ENCODE measurements around the gene MST1R.
A peak's percentile ranks its signal among the peaks of the same experiment; 100 is the strongest.
"Not testable (repeated sequence)": the region's sequence is repeated elsewhere in the genome, so short reads cannot be mapped to it uniquely, and the experiment has no call there.

The MST1R gene

GRCh38 chr3:49908373-49909199 is 4.9 kb upstream of the MST1R start:
- H3K27ac ChIP-seq, result no peak overlapping the region
- TF ChIP-seq CTCF (IDR thresholded peaks at IDR 0.05; ENCODE audit: low read depth, low read length), result no peak
- H3K36me3 ChIP-seq, result peaks cover 8% of the 10 kb centered on the region
- H3K27me3 ChIP-seq (ENCODE audit: insufficient read depth, low read depth, severe bottlenecking), result no peaks in the 10 kb centered on the region
- H3K9me3 ChIP-seq (ENCODE audit: severe bottlenecking), result no peaks in the 10 kb centered on the region
- no peak for DNase-seq
- no peak overlapping the region for H3K4me3 ChIP-seq (ENCODE audit: low read depth, low read length)

GRCh38 chr3:49906073-49906743 is 2.5 kb upstream of the MST1R start:
- Histone ChIP-seq H3K36me3 (no peaks in the 10 kb centered on the region; the same call in none of the 2 replicates), H3K27ac (peak overlapping the region; percentile 67), H3K4me3 (ENCODE audit: low read depth, low read length) (no peak overlapping the region), H3K27me3 (ENCODE audit: insufficient read depth, low read depth, severe bottlenecking) (no peaks in the 10 kb centered on the region), H3K9me3 (ENCODE audit: severe bottlenecking) (no peaks in the 10 kb centered on the region)
- DNase-seq, result peak; percentile 82
- TF ChIP-seq CTCF (IDR thresholded peaks at IDR 0.05; ENCODE audit: low read depth, low read length), result peak; percentile 88

GRCh38 chr3:49904448-49904847 is 775 bp upstream of the MST1R start:
- not testable (repeated sequence) for H3K27ac ChIP-seq

GRCh38 chr3:49902511-49903345 is 945 bp downstream of the MST1R start:
- Histone ChIP-seq H3K36me3 (no peaks in the 10 kb centered on the region), H3K27ac (no peak overlapping the region), H3K4me3 (ENCODE audit: low read depth, low read length) (no peak overlapping the region), H3K27me3 (ENCODE audit: insufficient read depth, low read depth, severe bottlenecking) (no peaks in the 10 kb centered on the region), H3K9me3 (ENCODE audit: severe bottlenecking) (no peaks in the 10 kb centered on the region)
- no peak for TF ChIP-seq CTCF (IDR thresholded peaks at IDR 0.05; ENCODE audit: low read depth, low read length)
- DNase-seq, result no peak

More at GRCh38 chr3:49904448-49904847, 775 bp upstream of the MST1R start:
- not testable (repeated sequence) for H3K4me3 ChIP-seq (ENCODE audit: low read depth, low read length); H3K27me3 ChIP-seq (ENCODE audit: insufficient read depth, low read depth, severe bottlenecking); DNase-seq; H3K36me3 ChIP-seq; H3K9me3 ChIP-seq (ENCODE audit: severe bottlenecking)

- H3K36me3 ChIP-seq, result no peaks in the 10 kb centered on the region
- no peak for DNase-seq
- no peaks in the 10 kb centered on the region for H3K9me3 ChIP-seq (ENCODE audit: severe bottlenecking)
- no peak for TF ChIP-seq CTCF (IDR thresholded peaks at IDR 0.05; ENCODE audit: low read depth, low read length)
- no peaks in the 10 kb centered on the region for H3K27me3 ChIP-seq (ENCODE audit: insufficient read depth, low read depth, severe bottlenecking)
- H3K4me3 ChIP-seq (ENCODE audit: low read depth, low read length), result no peak overlapping the region
- H3K27ac ChIP-seq, result no peak overlapping the region
These were observed 2.0 kb downstream of the MST1R start for GRCh38 chr3:49901366-49902339.
